Esophagus muscularis mucosa (tissue), 4 donors: ENCODE measurements around the gene ZBP1.

Experiments
- CTCF ChIP-seq, 3 experiments: fragments of 200-600 bp in 2 of 3; fragments of 450-650 bp in 1 of 3; sonication (generic) in 2 of 3; IDR thresholded peaks; one replicate each; pipeline ENCODE4 v1.5.1; 2017 to 2019; ENCODE audit warnings: antibody characterized with exemption in 3 of 3, mild to moderate bottlenecking in 2 of 3, moderate library complexity in 1 of 3
- EP300 ChIP-seq: sonication (generic); formaldehyde crosslinking; IDR thresholded peaks from one replicate; pipeline ENCODE4 v1.6.1; 2017; ENCODE audit warnings: antibody characterized with exemption
- POLR2A ChIP-seq: fragments of 450-650 bp; IDR thresholded peaks from one replicate; pipeline ENCODE4 v1.6.1; 2017; ENCODE audit warnings: antibody characterized with exemption, moderate library complexity, mild to moderate bottlenecking, low read depth
- POLR2AphosphoS5 ChIP-seq, 2 donors: sonication (generic); formaldehyde crosslinking; IDR thresholded peaks; one replicate each; pipeline ENCODE4 v1.6.1; 2017; ENCODE audit warnings: antibody characterized with exemption in 2 of 2

DNA sequence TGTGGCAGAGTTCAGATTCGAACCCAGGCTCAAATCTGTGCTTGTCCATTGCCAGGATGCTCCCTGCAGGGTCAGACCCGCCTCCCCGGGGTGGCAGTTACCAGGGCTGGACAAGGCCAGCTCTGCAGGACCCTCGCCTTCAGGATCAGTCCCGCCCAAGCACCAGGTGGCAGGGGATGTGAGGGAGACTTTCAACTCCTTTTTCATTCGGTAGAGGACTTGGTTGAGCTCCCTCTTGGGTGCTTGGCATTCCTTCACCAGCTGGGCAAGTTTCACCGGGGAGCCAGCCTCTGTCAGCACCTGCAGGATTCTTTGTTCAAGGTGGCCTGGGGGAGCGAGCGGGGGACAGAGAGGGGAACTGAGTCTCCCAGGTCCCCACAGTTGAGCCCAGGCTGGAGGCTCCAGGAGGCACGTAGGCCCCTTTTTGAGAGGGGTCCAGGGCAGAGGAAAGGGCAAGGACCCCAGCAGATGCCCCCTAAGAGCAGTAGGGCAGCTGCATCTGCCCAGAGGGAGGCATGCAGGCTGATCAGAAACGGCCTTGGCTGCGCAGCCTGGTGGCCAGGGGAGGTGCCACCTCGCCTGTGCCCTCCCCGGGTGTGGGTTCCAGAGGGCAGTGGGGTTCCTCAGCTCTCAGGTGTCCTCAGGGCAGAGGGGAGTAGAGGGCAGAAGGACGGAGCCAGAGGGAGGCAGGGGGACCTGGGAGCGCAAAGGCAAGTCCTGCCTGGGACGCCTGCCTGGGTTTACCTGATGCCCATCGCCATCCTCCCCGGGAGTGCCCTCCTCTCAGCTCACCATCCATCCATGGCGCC is 3.9 kb downstream of the ZBP1 start:
- TF ChIP-seq EP300, result no peak
- no peak for TF ChIP-seq POLR2AphosphoS5 (IDR thresholded peaks at IDR 0.05)
- TF ChIP-seq CTCF (IDR thresholded peaks at IDR 0.05), result no peak
- no peak for TF ChIP-seq POLR2A
